ENCODE results near the gene VAV2. TPM values are rescaled to one million over a fixed set of nuclear protein-coding genes. Genes with fewer than 3 reads are reported as not detected.

The VAV2 gene
- total RNA-seq, 1 experiment from 2014 or later: 9.7 TPM

GRCh38 chr9:133811471-133811870, 180.7 kb downstream of the VAV2 start:
- Histone ChIP-seq H3F3A (ENCODE audit: low read length, unreplicated experiment) (no peaks in the 10 kb centered on the region), H3K79me2 (ENCODE audit: low read length) (no peaks in the 10 kb centered on the region), H3K9me3 (ENCODE audit: low read length) (no peaks in the 10 kb centered on the region), H3K4me2 (ENCODE audit: low read length) (no peak overlapping the region), H3K4me3 (ENCODE audit: low read length) (no peak overlapping the region), H3K4me1 (ENCODE audit: insufficient read depth, low read length) (no peaks in the 10 kb centered on the region), H3K36me3 (ENCODE audit: low read depth, low read length) (no peaks in the 10 kb centered on the region), H3K9ac (ENCODE audit: low read length) (no peak overlapping the region), H3K9me2 (replicated peaks; ENCODE audit: low read length) (no peaks in the 10 kb centered on the region), H3K27me3 (ENCODE audit: low read length) (no peaks in the 10 kb centered on the region), H2AFZ (ENCODE audit: low read length) (no peak overlapping the region), H4K20me1 (ENCODE audit: low read length) (no peaks in the 10 kb centered on the region), H3K27ac (ENCODE audit: low read length) (no peak overlapping the region)
- intact Hi-C loops (cut with micrococcal nuclease): no loop called here
- no TSS peak for BruUV-seq (replicated peaks)
- ATAC-seq (no peak), DNase-seq (no peak)
- TF ChIP-seq EZH2phosphoT487 (IDR thresholded peaks at IDR 0.05; ENCODE audit: borderline replicate concordance, low read length) (no peak), CTCF (conservative IDR thresholded peaks at IDR 0.05; ENCODE audit: low read depth, low read length) (no peak), EZH2 (IDR thresholded peaks at IDR 0.05; ENCODE audit: low read length, unreplicated experiment) (no peak)
- POLR2A ChIA-PET (ENCODE audit: unreplicated experiment): no interaction called here
- CTCF ChIA-PET: no interaction called here

GRCh38 chr9:133810556-133811195, 181.4 kb downstream of the VAV2 start:
- DNase-seq (no peak), ATAC-seq (no peak)
- Histone ChIP-seq H4K20me1 (ENCODE audit: low read length) (no peaks in the 10 kb centered on the region), H3K27me3 (ENCODE audit: low read length) (no peaks in the 10 kb centered on the region), H2AFZ (ENCODE audit: low read length) (no peak overlapping the region), H3K9me3 (ENCODE audit: low read length) (no peaks in the 10 kb centered on the region), H3K27ac (ENCODE audit: low read length) (no peak overlapping the region), H3K79me2 (ENCODE audit: low read length) (no peaks in the 10 kb centered on the region), H3K4me3 (ENCODE audit: low read length) (no peak overlapping the region), H3K4me2 (ENCODE audit: low read length) (no peak overlapping the region), H3F3A (ENCODE audit: low read length, unreplicated experiment) (no peaks in the 10 kb centered on the region), H3K4me1 (ENCODE audit: insufficient read depth, low read length) (no peaks in the 10 kb centered on the region), H3K36me3 (ENCODE audit: low read depth, low read length) (no peaks in the 10 kb centered on the region), H3K9ac (ENCODE audit: low read length) (no peak overlapping the region), H3K9me2 (replicated peaks; ENCODE audit: low read length) (no peaks in the 10 kb centered on the region)
- BruUV-seq (replicated peaks): no TSS peak
- ChIA-PET CTCF (interaction anchor here (0.6 kb wide), 1 partner anchor 25 kb away, joined by 3 read pairs; no protein-coding TSS in a partner anchor), POLR2A (ENCODE audit: unreplicated experiment) (no interaction called here)
- TF ChIP-seq EZH2 (IDR thresholded peaks at IDR 0.05; ENCODE audit: low read length, unreplicated experiment) (no peak), CTCF (conservative IDR thresholded peaks at IDR 0.05; ENCODE audit: low read depth, low read length) (no peak), EZH2phosphoT487 (IDR thresholded peaks at IDR 0.05; ENCODE audit: borderline replicate concordance, low read length) (no peak)
- intact Hi-C loops (cut with micrococcal nuclease): no loop called here

GRCh38 chr9:133809335-133809734, 182.8 kb downstream of the VAV2 start:
- Histone ChIP-seq H3K27ac (ENCODE audit: low read length) (no peak overlapping the region), H4K20me1 (ENCODE audit: low read length) (no peaks in the 10 kb centered on the region), H3K27me3 (ENCODE audit: low read length) (no peaks in the 10 kb centered on the region), H3K79me2 (ENCODE audit: low read length) (no peaks in the 10 kb centered on the region), H3K4me3 (ENCODE audit: low read length) (no peak overlapping the region), H3K4me1 (ENCODE audit: insufficient read depth, low read length) (no peaks in the 10 kb centered on the region), H3K4me2 (ENCODE audit: low read length) (no peak overlapping the region), H3K9ac (ENCODE audit: low read length) (no peak overlapping the region), H3K36me3 (ENCODE audit: low read depth, low read length) (no peaks in the 10 kb centered on the region), H3F3A (ENCODE audit: low read length, unreplicated experiment) (no peaks in the 10 kb centered on the region), H2AFZ (ENCODE audit: low read length) (no peak overlapping the region), H3K9me2 (replicated peaks; ENCODE audit: low read length) (no peaks in the 10 kb centered on the region), H3K9me3 (ENCODE audit: low read length) (no peaks in the 10 kb centered on the region)
- DNase-seq: no peak
- ATAC-seq: no peak
- CTCF ChIA-PET: no interaction called here
- intact Hi-C loops (cut with micrococcal nuclease): no loop called here
- TF ChIP-seq CTCF (conservative IDR thresholded peaks at IDR 0.05; ENCODE audit: low read depth, low read length) (no peak), EZH2phosphoT487 (IDR thresholded peaks at IDR 0.05; ENCODE audit: borderline replicate concordance, low read length) (no peak), EZH2 (IDR thresholded peaks at IDR 0.05; ENCODE audit: low read length, unreplicated experiment) (no peak)
- no TSS peak for BruUV-seq (replicated peaks)
- POLR2A ChIA-PET (ENCODE audit: unreplicated experiment): no interaction called here
